Activated naive CD8-positive, alpha-beta T cell treated with anti-CD3 and anti-CD28 coated beads, Interleukin-2, amount 50 U/mL, for 24 hours (primary cell): Measurements from ENCODE around the gene NCAN.

Experiments
- ATAC-seq: fragments of 150-1000 bp; cut with Tn5 transposase; one replicate; pipeline ENCODE4 v1.10.0; 2021
- DNase-seq: peaks from one replicate; pipeline ENCODE4 v3.0.0; 2021
- H3K27ac Mint-ChIP-seq: one replicate; pipeline ENCODE4 v1.8.0; 2021; ENCODE audit warnings: mild to moderate bottlenecking, mixed read lengths
- H3K27me3 Mint-ChIP-seq: one replicate; pipeline ENCODE4 v1.8.0; 2021; ENCODE audit warnings: mixed read lengths
- H3K36me3 Mint-ChIP-seq: one replicate; pipeline ENCODE4 v1.8.0; 2021; ENCODE audit warnings: low read depth, mixed read lengths
- H3K4me1 Mint-ChIP-seq: one replicate; pipeline ENCODE4 v1.8.0; 2021; ENCODE audit warnings: mixed read lengths
- H3K4me3 Mint-ChIP-seq: one replicate; pipeline ENCODE4 v1.8.0; 2021; ENCODE audit warnings: mild to moderate bottlenecking, moderate library complexity, mixed read lengths
- H3K9me3 Mint-ChIP-seq: one replicate; pipeline ENCODE4 v1.8.0; 2021; ENCODE audit warnings: mixed read lengths

The NCAN gene

DNA sequence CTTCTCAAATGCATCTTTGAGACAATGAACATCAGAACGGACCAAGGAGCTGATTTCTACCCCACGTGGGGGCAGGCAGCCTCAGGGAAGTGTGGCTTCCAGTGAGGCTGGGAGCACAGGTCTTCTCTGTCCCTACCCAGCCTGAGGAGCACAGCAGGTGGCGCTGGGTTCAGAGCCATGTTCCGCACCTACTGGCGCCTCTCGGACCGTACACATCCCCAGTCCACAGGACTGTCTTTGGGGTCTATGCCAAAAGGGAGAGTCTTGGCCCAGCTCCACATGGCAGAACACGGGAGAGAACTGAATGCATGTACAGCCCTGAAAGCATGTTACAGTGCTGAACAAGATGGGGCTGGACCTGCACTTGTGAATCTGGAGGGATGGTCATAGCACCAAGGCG is 86.0 kb downstream of the NCAN start:
- Mint-ChIP-seq H3K4me1 (no peaks in the 10 kb centered on the region), H3K9me3 (peaks cover 4% of the 10 kb centered on the region), H3K36me3 (peaks cover 29% of the 10 kb centered on the region), H3K27ac (no peak overlapping the region), H3K27me3 (no peaks in the 10 kb centered on the region), H3K4me3 (no peak overlapping the region)
- ATAC-seq = no peak
- no peak for DNase-seq

DNA sequence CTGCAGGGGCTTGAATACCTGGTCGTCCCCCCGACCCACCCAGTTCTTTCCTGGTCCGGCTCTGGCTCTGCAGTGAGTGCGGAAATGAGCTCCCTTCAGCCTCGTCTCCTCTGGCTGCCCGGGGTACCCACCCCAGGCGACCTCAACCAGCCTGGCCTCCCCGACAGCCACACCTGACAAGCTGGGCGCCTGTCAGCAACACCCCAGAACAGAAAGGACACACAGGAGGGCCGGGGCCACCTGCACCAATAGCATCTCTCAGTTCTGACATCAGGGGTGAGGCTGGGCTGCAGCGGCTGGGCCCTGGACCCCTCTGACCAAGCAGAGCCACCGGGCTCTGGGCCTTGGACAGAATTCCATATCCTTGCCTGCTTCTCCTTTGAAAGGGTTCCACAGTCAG is 88.9 kb downstream of the NCAN start:
- no peak for DNase-seq
- Mint-ChIP-seq H3K4me1 (no peaks in the 10 kb centered on the region), H3K9me3 (no peaks in the 10 kb centered on the region), H3K36me3 (peaks cover 8% of the 10 kb centered on the region), H3K27me3 (no peaks in the 10 kb centered on the region), H3K4me3 (no peak overlapping the region), H3K27ac (no peak overlapping the region)
- ATAC-seq = no peak
